Fibroblast of lung (primary cell): ENCODE measurements around the gene LMBRD1. TPM values are rescaled to one million over a fixed set of nuclear protein-coding genes. Genes with fewer than 3 reads are reported as not detected.

Experiments
- DNase-seq, 2 donors: peaks; one replicate each; pipeline versions ENCODE4 v3.0.0 to v3.0.0-alpha.2; 2010; ENCODE audit warnings: low read depth in 2 of 2
- H2AFZ ChIP-seq: 2 replicates; pipeline ENCODE4 v1.5.1; 2012; ENCODE audit warnings: low read length, control low read depth, inconsistent platforms
- H3K27ac ChIP-seq: 2 replicates; pipeline ENCODE4 v1.5.1; 2011; ENCODE audit warnings: low read length, control low read depth; ENCODE audit not compliant: insufficient read depth
- H3K27me3 ChIP-seq: 2 replicates; pipeline ENCODE4 v1.5.1; 2011; ENCODE audit warnings: mild to moderate bottlenecking, low read length; ENCODE audit not compliant: control insufficient read depth, insufficient read depth
- H3K36me3 ChIP-seq: 2 replicates; pipeline ENCODE4 v1.5.1; 2011; ENCODE audit warnings: low read length; ENCODE audit not compliant: control insufficient read depth, insufficient read depth
- H3K4me1 ChIP-seq: 2 replicates; pipeline ENCODE4 v1.5.1; 2011; ENCODE audit warnings: low read length; ENCODE audit not compliant: control insufficient read depth, insufficient read depth; ENCODE audit errors: extremely low read depth
- H3K4me2 ChIP-seq: 2 replicates; pipeline ENCODE4 v1.5.1; 2011; ENCODE audit warnings: low read length, control low read depth; ENCODE audit not compliant: insufficient read depth; ENCODE audit errors: extremely low read depth
- H3K4me3 ChIP-seq, 4 experiments: fragments of 200-600 bp in 1 of 4; sonication (generic) in 1 of 4; replicated peaks in 1 of 4; 2 replicates each; pipeline ENCODE4 v1.5.1; 2011 to 2016; ENCODE audit warnings: low read length in 4 of 4, low read depth in 3 of 4, mild to moderate bottlenecking in 3 of 4, control low read depth in 2 of 4, inconsistent platforms in 1 of 4, mixed read lengths in 1 of 4; ENCODE audit not compliant: insufficient read depth in 1 of 4; ENCODE audit errors: control extremely low read depth in 1 of 4
- H3K79me2 ChIP-seq: 2 replicates; pipeline ENCODE4 v1.5.1; 2012; ENCODE audit warnings: mild to moderate bottlenecking, low read length, inconsistent platforms; ENCODE audit not compliant: control insufficient read depth, insufficient read depth
- H3K9ac ChIP-seq: 2 replicates; pipeline ENCODE4 v1.5.1; 2011; ENCODE audit warnings: mild to moderate bottlenecking, low read length, control low read depth; ENCODE audit not compliant: insufficient read depth
- H3K9me3 ChIP-seq: 2 replicates; pipeline ENCODE4 v1.5.1; 2012; ENCODE audit warnings: low read depth, low read length; ENCODE audit not compliant: control insufficient read depth, insufficient read depth
- H4K20me1 ChIP-seq: 2 replicates; pipeline ENCODE4 v1.5.1; 2011; ENCODE audit warnings: low read length; ENCODE audit not compliant: control insufficient read depth, insufficient read depth; ENCODE audit errors: extremely low read depth
- EZH2 ChIP-seq: IDR thresholded peaks from 2 replicates; pipeline ENCODE4 v1.5.1; 2012; ENCODE audit warnings: low read length, control low read depth, mild to moderate bottlenecking; ENCODE audit errors: missing control alignments
- polyA plus RNA-seq, 2 donors: library from polyadenylated mRNA; depleted of rRNA in 1 of 2; stranded (reverse) in 1 of 2; unstranded in 1 of 2; fragments of >200 nt; gene quantifications; 2 replicates each; pipeline ENCODE4 v1.2.1, GENCODE V29; 2011 to 2012; ENCODE audit warnings: missing spikeins in 1 of 2
- total RNA-seq: library from RNA; depleted of rRNA; stranded (reverse); fragments of >200 nt; gene quantifications from 2 replicates; pipeline ENCODE4 v1.2.1, GENCODE V29; 2014
- TF ChIP-seq, protein P1 (sequence below), 2 donors: IDR thresholded peaks in 1 of 2; conservative IDR thresholded peaks in 1 of 2; 1 replicate in 1 of 2; 2 replicates in 1 of 2; pipeline ENCODE4 v1.5.1; 2011 to 2012; ENCODE audit warnings: low read length in 2 of 2, control low read depth in 1 of 2, inconsistent platforms in 1 of 2, low read depth in 1 of 2, mild to moderate bottlenecking in 1 of 2

The LMBRD1 gene
- total and polyA plus RNA-seq, 2 donors (not counting 1 experiment from before 2014, with no cell fraction given), result 30.7 to 46.5 TPM

DNA sequence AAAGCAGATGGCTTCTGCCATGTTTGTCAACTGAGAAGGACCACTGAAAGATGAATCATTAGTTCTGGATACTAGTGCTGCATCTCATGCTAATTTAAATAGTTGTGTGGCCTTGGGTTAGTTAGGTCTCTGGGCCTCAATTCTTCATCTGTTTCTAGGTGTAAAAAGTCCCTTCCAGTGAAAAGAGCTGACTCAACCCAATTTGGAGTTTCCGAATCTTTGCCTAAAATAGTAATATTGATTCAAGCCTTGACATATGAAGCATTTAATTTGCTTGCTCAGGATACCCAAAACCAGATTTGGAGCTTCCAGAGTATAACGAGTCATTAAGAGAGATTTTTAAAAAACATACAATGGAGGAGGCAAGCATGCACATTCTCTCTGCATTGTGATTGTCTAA is 163.9 kb downstream of the LMBRD1 start:
- Histone ChIP-seq H4K20me1 (no peaks in the 10 kb centered on the region), H3K36me3 (no peaks in the 10 kb centered on the region), H3K4me3 (no peak overlapping the region), H3K9me3 (no peaks in the 10 kb centered on the region), H3K27ac (no peak overlapping the region), H3K9ac (no peak overlapping the region), H2AFZ (no peak overlapping the region), H3K4me1 (no peaks in the 10 kb centered on the region), H3K27me3 (no peaks in the 10 kb centered on the region), H3K4me2 (no peak overlapping the region), H3K79me2 (no peaks in the 10 kb centered on the region)
- DNase-seq, result no peak
- TF ChIP-seq, protein P1, sequence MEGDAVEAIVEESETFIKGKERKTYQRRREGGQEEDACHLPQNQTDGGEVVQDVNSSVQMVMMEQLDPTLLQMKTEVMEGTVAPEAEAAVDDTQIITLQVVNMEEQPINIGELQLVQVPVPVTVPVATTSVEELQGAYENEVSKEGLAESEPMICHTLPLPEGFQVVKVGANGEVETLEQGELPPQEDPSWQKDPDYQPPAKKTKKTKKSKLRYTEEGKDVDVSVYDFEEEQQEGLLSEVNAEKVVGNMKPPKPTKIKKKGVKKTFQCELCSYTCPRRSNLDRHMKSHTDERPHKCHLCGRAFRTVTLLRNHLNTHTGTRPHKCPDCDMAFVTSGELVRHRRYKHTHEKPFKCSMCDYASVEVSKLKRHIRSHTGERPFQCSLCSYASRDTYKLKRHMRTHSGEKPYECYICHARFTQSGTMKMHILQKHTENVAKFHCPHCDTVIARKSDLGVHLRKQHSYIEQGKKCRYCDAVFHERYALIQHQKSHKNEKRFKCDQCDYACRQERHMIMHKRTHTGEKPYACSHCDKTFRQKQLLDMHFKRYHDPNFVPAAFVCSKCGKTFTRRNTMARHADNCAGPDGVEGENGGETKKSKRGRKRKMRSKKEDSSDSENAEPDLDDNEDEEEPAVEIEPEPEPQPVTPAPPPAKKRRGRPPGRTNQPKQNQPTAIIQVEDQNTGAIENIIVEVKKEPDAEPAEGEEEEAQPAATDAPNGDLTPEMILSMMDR (conservative IDR thresholded peaks at IDR 0.05 in 1 of 2, IDR thresholded peaks at IDR 0.05 in 1 of 2; ENCODE audit: low read depth in 1 of 2, low read length in 2 of 2), result no peak
- TF ChIP-seq EZH2, result no peak

DNA sequence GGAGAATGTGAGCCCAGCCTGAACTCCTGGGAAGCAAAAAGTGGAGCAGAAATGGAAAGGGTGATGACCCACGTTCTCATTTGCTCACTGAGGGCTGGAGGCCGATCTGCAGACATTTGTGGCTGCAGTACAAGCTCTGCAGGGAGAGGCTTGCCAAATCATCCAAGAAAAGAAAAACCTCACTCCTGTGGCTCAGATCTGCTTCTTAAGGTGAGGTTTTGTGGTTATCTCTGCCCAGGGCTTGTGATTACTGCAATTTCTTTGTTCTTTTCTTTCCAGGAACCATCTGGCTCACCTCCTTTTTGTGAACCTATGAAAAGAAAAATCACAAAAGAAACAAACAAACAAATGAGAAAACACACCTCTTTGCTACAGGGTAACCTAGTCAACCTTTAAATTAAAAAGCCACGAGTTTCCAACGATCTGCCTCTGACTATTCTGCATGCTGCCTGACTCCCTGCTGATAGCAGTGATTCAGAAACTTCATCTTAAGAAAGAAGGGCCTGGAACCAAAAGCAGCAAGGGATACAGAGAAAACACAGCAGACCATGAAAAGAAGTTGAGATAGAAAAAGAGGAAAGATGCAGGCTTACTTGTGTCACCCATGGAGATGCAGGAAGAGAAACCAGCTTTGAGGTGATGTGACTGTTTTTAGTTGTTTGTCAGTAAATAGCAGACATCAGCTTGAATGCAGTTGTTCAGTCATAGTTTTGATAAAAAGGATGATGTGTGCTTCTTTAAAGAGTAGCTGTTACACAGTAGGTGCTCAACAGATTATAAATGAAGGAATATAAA is 165.1 kb downstream of the LMBRD1 start:
- peak in 1 of 2 donors; percentile 2 for DNase-seq
- no peak overlapping the region for H2AFZ ChIP-seq
- H3K36me3 ChIP-seq, result no peaks in the 10 kb centered on the region
- H3K4me2 ChIP-seq, result no peak overlapping the region
- H3K4me1 ChIP-seq, result no peaks in the 10 kb centered on the region
- H3K9me3 ChIP-seq, result no peaks in the 10 kb centered on the region
- TF ChIP-seq, protein P1 (conservative IDR thresholded peaks at IDR 0.05 in 1 of 2, IDR thresholded peaks at IDR 0.05 in 1 of 2; ENCODE audit: low read depth in 1 of 2, low read length in 2 of 2), result no peak
- no peak for TF ChIP-seq EZH2
- H3K9ac ChIP-seq, result no peak overlapping the region
- no peaks in the 10 kb centered on the region for H3K27me3 ChIP-seq
- no peak overlapping the region for H3K27ac ChIP-seq
- H4K20me1 ChIP-seq, result no peaks in the 10 kb centered on the region
- no peak overlapping the region for H3K4me3 ChIP-seq
- no peaks in the 10 kb centered on the region for H3K79me2 ChIP-seq

DNA sequence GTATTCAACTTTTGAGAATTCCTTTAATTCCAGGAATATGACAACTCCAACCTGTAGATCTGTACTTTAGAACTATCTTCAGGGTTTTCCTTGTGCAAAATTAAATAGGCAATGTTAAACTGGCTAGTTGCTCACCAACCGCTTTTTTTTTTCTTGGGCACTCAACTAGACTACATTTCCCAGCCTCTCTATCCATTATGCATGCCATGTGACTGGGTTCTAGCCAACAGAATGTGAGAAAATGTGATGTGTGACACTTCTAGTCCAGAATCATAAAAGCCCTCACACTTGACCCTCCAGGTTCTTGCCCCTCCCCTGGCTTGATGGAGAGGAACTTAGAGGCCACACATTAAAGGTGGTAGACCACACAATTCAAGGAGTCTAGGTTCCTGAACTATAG is 166.0 kb downstream of the LMBRD1 start:
- no peak overlapping the region for H3K4me3 ChIP-seq
- H3K9me3 ChIP-seq, result no peaks in the 10 kb centered on the region
- H3K4me2 ChIP-seq, result no peak overlapping the region
- H3K27me3 ChIP-seq, result no peaks in the 10 kb centered on the region
- H2AFZ ChIP-seq, result no peak overlapping the region
- no peaks in the 10 kb centered on the region for H3K4me1 ChIP-seq
- H3K27ac ChIP-seq, result no peak overlapping the region
- H3K9ac ChIP-seq, result no peak overlapping the region
- H3K36me3 ChIP-seq, result no peaks in the 10 kb centered on the region
- no peak for DNase-seq
- TF ChIP-seq, protein P1 (conservative IDR thresholded peaks at IDR 0.05 in 1 of 2, IDR thresholded peaks at IDR 0.05 in 1 of 2; ENCODE audit: low read depth in 1 of 2, low read length in 2 of 2), result no peak
- H3K79me2 ChIP-seq, result no peaks in the 10 kb centered on the region
- no peaks in the 10 kb centered on the region for H4K20me1 ChIP-seq
